ENCODE measurements around the gene ATRNL1. TPM values are rescaled to one million over a fixed set of nuclear protein-coding genes. Genes with fewer than 3 reads are reported as not detected.

The ATRNL1 gene
- total and polyA plus RNA-seq, 2 of the 8 experiments (the other 6 are each of a cell fraction or from before 2014, with no cell fraction given) = 5.1 to 17.6 TPM

GRCh38 chr10:115720121-115720520 lies 627.0 kb downstream of the ATRNL1 start (continued):
- TF ChIP-seq BRCA1 (IDR thresholded peaks at IDR 0.05; ENCODE audit: low read depth, low read length) (no peak), NANOG (IDR thresholded peaks at IDR 0.05; ENCODE audit: insufficient read depth, low read depth, low read length, poor library complexity, severe bottlenecking) (no peak), ASH2L (IDR thresholded peaks at IDR 0.05; ENCODE audit: low read length) (no peak), BACH1 (IDR thresholded peaks at IDR 0.05; ENCODE audit: low read length) (no peak)

Data from H1 (cell line).